Panc1 (cell line): ENCODE results near the gene TNFAIP8L3. TPM values are rescaled to one million over a fixed set of nuclear protein-coding genes. Genes with fewer than 3 reads are reported as not detected.

Experiments
- ATAC-seq: fragments of 200-7000 bp; cut with Tn5 transposase; 2 replicates; pipeline ENCODE4 v1.9.1; 2020; ENCODE audit warnings: mild to moderate bottlenecking, moderate library complexity
- BruUV-seq: library from RNA; stranded (reverse); fragments of 400-500 nt; replicated peaks from 2 replicates; lab custom pipeline; 2021; lab: Mats Ljungman, UMichigan
- CTCF ChIA-PET: fragments of 300-600 bp; sonication (Branson Sonifier 250); formaldehyde crosslinking; loops from one replicate; lab custom pipeline; 2022; ENCODE audit warnings: antibody characterized with exemption; lab: Charles Lee
- POLR2A ChIA-PET: fragments of 300-600 bp; sonication (Branson Sonifier 250); formaldehyde crosslinking; loops from one replicate; lab custom pipeline; 2022; ENCODE audit warnings: antibody characterized with exemption; lab: Charles Lee
- DNase-seq: peaks from one replicate; pipeline ENCODE4 v3.0.0-alpha.2; 2010; ENCODE audit warnings: low read depth, low spot score
- H3K27ac ChIP-seq: 2 replicates; pipeline ENCODE4 v1.5.1; 2011; ENCODE audit warnings: mild to moderate bottlenecking, low read length, inconsistent platforms
- H3K27me3 ChIP-seq: fragments of 200-500 bp; sonication (Bioruptor generic); 2 replicates; pipeline ENCODE4 v1.6.0; 2014; ENCODE audit warnings: low read length, inconsistent platforms; ENCODE audit not compliant: control insufficient read depth, insufficient read depth
- H3K36me3 ChIP-seq: fragments of 200-500 bp; sonication (Bioruptor generic); 2 replicates; pipeline ENCODE4 v1.5.1; 2014; ENCODE audit warnings: inconsistent platforms, mild to moderate bottlenecking, low read length, moderate library complexity; ENCODE audit not compliant: control insufficient read depth, insufficient read depth
- H3K4me1 ChIP-seq: 2 replicates; pipeline ENCODE4 v1.5.1; 2011; ENCODE audit warnings: inconsistent platforms, mild to moderate bottlenecking, low read length, moderate library complexity; ENCODE audit not compliant: control insufficient read depth, insufficient read depth
- H3K4me3 ChIP-seq, 2 experiments: 2 replicates each; pipeline ENCODE4 v1.5.1; 2011 to 2012; ENCODE audit warnings: low read depth in 2 of 2, low read length in 2 of 2, mild to moderate bottlenecking in 2 of 2, inconsistent platforms in 1 of 2, moderate library complexity in 1 of 2
- H3K9me3 ChIP-seq: fragments of 200-500 bp; sonication (Bioruptor generic); 2 replicates; pipeline ENCODE4 v1.5.1; 2014; ENCODE audit warnings: low read depth, mild to moderate bottlenecking, inconsistent platforms, low read length, moderate library complexity; ENCODE audit not compliant: control insufficient read depth, insufficient read depth
- CTCF ChIP-seq: fragments of 450-650 bp; IDR thresholded peaks from 2 replicates; pipeline ENCODE4 v1.5.1; 2017; ENCODE audit warnings: mild to moderate bottlenecking
- POLR2AphosphoS5 ChIP-seq: IDR thresholded peaks from 2 replicates; pipeline ENCODE4 v1.6.1; 2012; ENCODE audit warnings: mild to moderate bottlenecking, low read depth, low read length, moderate library complexity
- REST ChIP-seq, 2 experiments: IDR thresholded peaks; 2 replicates each; pipeline ENCODE4 v1.6.1; 2011 to 2012; ENCODE audit warnings: low read depth in 2 of 2, control low read depth in 1 of 2, low read length in 1 of 2, mild to moderate bottlenecking in 1 of 2, moderate library complexity in 1 of 2; ENCODE audit not compliant: insufficient read depth in 1 of 2
- SIN3A ChIP-seq: IDR thresholded peaks from 2 replicates; pipeline ENCODE4 v1.6.1; 2012; ENCODE audit warnings: low read depth, mild to moderate bottlenecking, low read length, moderate library complexity, borderline replicate concordance; ENCODE audit not compliant: insufficient read depth
- TCF7L2 ChIP-seq: IDR thresholded peaks from 2 replicates; pipeline ENCODE4 v1.6.1; 2011; ENCODE audit warnings: mild to moderate bottlenecking, low read depth, low read length, inconsistent platforms
- in situ Hi-C: cut with HindIII; loops from 2 replicates; pipeline ENCODE4 v1.10.0; 2016; ENCODE audit warnings: low sequenced_read_pairs, low pct_unique_long_range_greater_than_20kb
- intact Hi-C: fragments of 100-400 bp; cut with micrococcal nuclease; formaldehyde crosslinking; loops from one replicate; pipeline ENCODE4 v1.10.0; 2022; ENCODE audit not compliant: unreplicated experiment
- total RNA-seq: library from RNA; stranded (reverse); gene quantifications from one replicate; pipeline ENCODE4 v1.2.1, GENCODE V29; 2021; ENCODE audit not compliant: unreplicated experiment

TNFAIP8L3 gene
- total RNA-seq, 1 experiment from 2014 or later: 1.0 TPM

- Histone ChIP-seq H3K9me3 (no peaks in the 10 kb centered on the region), H3K27ac (no peak overlapping the region), H3K4me1 (no peaks in the 10 kb centered on the region), H3K27me3 (no peaks in the 10 kb centered on the region), H3K36me3 (no peaks in the 10 kb centered on the region), H3K4me3 (no peak overlapping the region)
- intact Hi-C loops (no loop called here), in situ Hi-C loops (no loop called here)
- DNase-seq: no peak
- POLR2A ChIA-PET: no interaction called here
- ATAC-seq: no peak
- TF ChIP-seq SIN3A (no peak), REST (IDR thresholded peaks at IDR 0.05; ENCODE audit: insufficient read depth in 1 of 2, low read depth in 2 of 2, low read length in 1 of 2) (no peak), CTCF (no peak), POLR2AphosphoS5 (no peak), TCF7L2 (no peak)
- no TSS peak for BruUV-seq
- CTCF ChIA-PET: no interaction called here
These were observed 18.0 kb downstream of the TNFAIP8L3 start for GRCh38 chr15:51076524-51077220.

- ChIA-PET POLR2A (interaction anchor here (0.6 kb wide), 1 partner anchor 264 kb away, joined by 4 read pairs; no protein-coding TSS in a partner anchor), CTCF (no interaction called here)
- Histone ChIP-seq H3K36me3 (no peaks in the 10 kb centered on the region), H3K9me3 (no peaks in the 10 kb centered on the region), H3K27me3 (no peaks in the 10 kb centered on the region), H3K4me3 (no peak overlapping the region), H3K4me1 (no peaks in the 10 kb centered on the region), H3K27ac (no peak overlapping the region)
- intact Hi-C loops: no loop called here
- no peak for DNase-seq
- in situ Hi-C loops: no loop called here
- BruUV-seq: no TSS peak
- TF ChIP-seq SIN3A (no peak), TCF7L2 (no peak), POLR2AphosphoS5 (no peak), CTCF (no peak), REST (IDR thresholded peaks at IDR 0.05; ENCODE audit: insufficient read depth in 1 of 2, low read depth in 2 of 2, low read length in 1 of 2) (no peak)
- ATAC-seq: no peak
These were observed 18.7 kb downstream of the TNFAIP8L3 start for GRCh38 chr15:51075826-51076523.
